GM12878 (cell line): ENCODE results near the gene NOVA2. TPM values are rescaled to one million over a fixed set of nuclear protein-coding genes. Genes with fewer than 3 reads are reported as not detected.

Experiments used
- ATAC-seq: fragments of 200-7000 bp; cut with Tn5 transposase; 3 replicates; pipeline ENCODE4 v1.9.1; 2020; ENCODE audit warnings: mild to moderate bottlenecking, moderate library complexity
- BruUV-seq: library from RNA; stranded (reverse); fragments of 400-500 nt; replicated peaks from 2 replicates; lab custom pipeline; 2021; lab: Mats Ljungman, UMichigan
- CTCF ChIA-PET: fragments of 300-600 bp; sonication (Branson Sonifier 250); formaldehyde crosslinking; extraction: SDS; loops from one replicate; lab custom pipeline; 2021; ENCODE audit warnings: inconsistent platforms; lab: Yijun Ruan, JAX
- POLR2A ChIA-PET: fragments of 350-600 bp; formaldehyde crosslinking; extraction: SDS; loops from one replicate; lab custom pipeline; 2021; ENCODE audit warnings: inconsistent platforms; lab: Charles Lee
- RAD21 ChIA-PET: fragments of 300-600 bp; sonication (Branson Sonifier 250); formaldehyde crosslinking; loops from one replicate; lab custom pipeline; 2023; ENCODE audit warnings: antibody characterized with exemption; ENCODE audit not compliant: unreplicated experiment; lab: Charles Lee
- SMC1A ChIA-PET: fragments of 300-600 bp; sonication (Branson Sonifier 250); formaldehyde crosslinking; loops from one replicate; lab custom pipeline; 2023; ENCODE audit not compliant: unreplicated experiment, uncharacterized antibody; lab: Charles Lee
- DNase-seq: peaks from one replicate; pipeline ENCODE4 v3.0.0-alpha.2; 2011; ENCODE audit warnings: low read depth, low spot score
- FAIRE-seq: peaks from 3 replicates; lab custom pipeline; 2011; peaks lifted over from hg19 to GRCh38; lab: Jason Lieb, UNC
- H2AFZ ChIP-seq: 2 replicates; pipeline ENCODE4 v1.6.0; 2011; ENCODE audit warnings: low read depth, low read length, control low read depth; ENCODE audit not compliant: control insufficient read depth
- H3K27ac ChIP-seq: 2 replicates; pipeline ENCODE4 v1.5.1; 2011; ENCODE audit warnings: control low read depth; ENCODE audit not compliant: control insufficient read depth, insufficient read depth
- H3K27me3 ChIP-seq, 2 experiments: replicated peaks in 1 of 2; 2 replicates each; pipeline versions ENCODE4 v1.6.0 to v1.6.1; 2011; ENCODE audit warnings: low read length in 1 of 2; ENCODE audit not compliant: control insufficient read depth in 2 of 2, insufficient read depth in 2 of 2
- H3K36me3 ChIP-seq, 2 experiments: 2 replicates each; pipeline ENCODE4 v1.5.1; 2011; ENCODE audit warnings: low read length in 1 of 2; ENCODE audit not compliant: control insufficient read depth in 2 of 2, insufficient read depth in 2 of 2
- H3K4me1 ChIP-seq: 2 replicates; pipeline ENCODE4 v1.6.1; 2011; ENCODE audit warnings: mild to moderate bottlenecking, low read length, moderate library complexity, mixed read lengths; ENCODE audit not compliant: control insufficient read depth, insufficient read depth
- H3K4me2 ChIP-seq: 2 replicates; pipeline ENCODE4 v1.6.0; 2011; ENCODE audit warnings: control low read depth; ENCODE audit not compliant: control insufficient read depth, insufficient read depth
- H3K4me3 ChIP-seq: fragments of 200-600 bp; sonication (generic); 2 replicates; pipeline ENCODE4 v1.5.1; 2016
- H3K79me2 ChIP-seq: 2 replicates; pipeline ENCODE4 v1.6.0; 2011; ENCODE audit warnings: low read length; ENCODE audit not compliant: control insufficient read depth, insufficient read depth
- H3K9ac ChIP-seq: 2 replicates; pipeline ENCODE4 v1.8.0; 2011; ENCODE audit warnings: low read length, control low read depth, mixed read lengths; ENCODE audit not compliant: control insufficient read depth, insufficient read depth
- H3K9me3 ChIP-seq: replicated peaks from 3 replicates; pipeline ENCODE4 v1.5.1; 2011; ENCODE audit warnings: mild to moderate bottlenecking, low read length; ENCODE audit not compliant: control insufficient read depth, insufficient read depth
- H4K20me1 ChIP-seq: 2 replicates; pipeline ENCODE4 v1.6.0; 2011; ENCODE audit not compliant: control insufficient read depth, insufficient read depth
- CTCF ChIP-seq, 3 experiments: IDR thresholded peaks in 2 of 3; conservative IDR thresholded peaks in 1 of 3; 2 replicates each; pipeline ENCODE4 v1.5.1; 2011; ENCODE audit warnings: low read depth in 3 of 3, low read length in 3 of 3, mild to moderate bottlenecking in 3 of 3, control low read depth in 2 of 3, moderate library complexity in 2 of 3, inconsistent platforms in 1 of 3, mixed read lengths in 1 of 3; ENCODE audit not compliant: control insufficient read depth in 2 of 3, insufficient read depth in 1 of 3; ENCODE audit errors: extremely low read depth in 1 of 3
- HCFC1 ChIP-seq: fragments of 150-350 bp; IDR thresholded peaks from 2 replicates; pipeline ENCODE4 v1.6.1; 2014; ENCODE audit warnings: low read length
- NBN ChIP-seq: fragments of 450-650 bp; IDR thresholded peaks from 2 replicates; pipeline ENCODE4 v1.6.1; 2016
- RAD21 ChIP-seq: IDR thresholded peaks from 2 replicates; pipeline ENCODE4 v1.6.1; 2011; ENCODE audit warnings: mild to moderate bottlenecking, low read depth, low read length, moderate library complexity; ENCODE audit not compliant: insufficient read depth
- RAD51 ChIP-seq: fragments of 450-650 bp; IDR thresholded peaks from 2 replicates; pipeline ENCODE4 v1.6.1; 2016; ENCODE audit warnings: moderate library complexity, mild to moderate bottlenecking, inconsistent platforms
- SMAD1 ChIP-seq: fragments of 450-650 bp; IDR thresholded peaks from 2 replicates; pipeline ENCODE4 v1.6.1; 2018; ENCODE audit warnings: mild to moderate bottlenecking, low read depth; ENCODE audit not compliant: partially characterized antibody
- SP1 ChIP-seq: IDR thresholded peaks from one replicate; pipeline ENCODE4 v1.6.1; 2011; ENCODE audit warnings: low read depth, low read length
- SUZ12 ChIP-seq: fragments of 200-600 bp; sonication (generic); IDR thresholded peaks from one replicate; pipeline ENCODE4 v1.6.1; 2018; ENCODE audit warnings: antibody characterized with exemption, mild to moderate bottlenecking; ENCODE audit not compliant: unreplicated experiment
- ZNF687 ChIP-seq: fragments of 450-650 bp; IDR thresholded peaks from 2 replicates; pipeline ENCODE4 v1.6.1; 2017; ENCODE audit warnings: mild to moderate bottlenecking, moderate library complexity
- WGBS: methylation state at CpG from one replicate; pipeline ENCODE4 v1.1.6; 2016; ENCODE audit warnings: low lambda C conversion rate; ENCODE audit not compliant: insufficient replicate concordance, insufficient coverage; ENCODE audit errors: missing lambda C conversion rate; 5-methylcytosine and 5-hydroxymethylcytosine counted together
- in situ Hi-C: fragments of 300-500 bp; cut with MboI; formaldehyde crosslinking; loops from 9 replicates; pipeline ENCODE4 v1.14.3; 2018; ENCODE audit warnings: mixed read lengths
- intact Hi-C: fragments of 100-400 bp; cut with micrococcal nuclease; formaldehyde crosslinking; loops from one replicate; pipeline ENCODE4 v1.14.2; 2022; ENCODE audit not compliant: unreplicated experiment
- polyA plus RNA-seq, 11 experiments: library from polyadenylated mRNA; depleted of rRNA in 4 of 11; unstranded in 6 of 11; stranded (reverse) in 5 of 11; fragments of >200 nt; fragmentation: Nextera tagmentation in 4 of 11; fragmentation: Illumina TruSeq in 1 of 11; extraction: Ambion mirVana in 4 of 11; extraction: Trizol in 1 of 11; gene quantifications; 1 replicate in 1 of 11; 2 replicates in 10 of 11; pipeline versions ENCODE4 v1.2.1 to v1.2.3, GENCODE V29; 2011 to 2016; ENCODE audit warnings: inconsistent platforms in 2 of 11, missing spikeins in 2 of 11, low read depth in 1 of 11
- total RNA-seq, 4 experiments: library from RNA; depleted of rRNA in 3 of 4; stranded (reverse); fragments of >200 nt in 3 of 4; fragmentation: Illumina TruSeq in 1 of 4; extraction: Trizol in 1 of 4; gene quantifications; 2 replicates each; pipeline versions ENCODE4 v1.2.1 to v1.2.3, GENCODE V29; 2013 to 2021

The NOVA2 gene
- total and polyA plus RNA-seq, 10 of the 15 experiments (the other 5 are each of a cell fraction or from before 2014, with no cell fraction given): under 0.01 to 0.44 (median 0.03) TPM; not detected in 4

DNA sequence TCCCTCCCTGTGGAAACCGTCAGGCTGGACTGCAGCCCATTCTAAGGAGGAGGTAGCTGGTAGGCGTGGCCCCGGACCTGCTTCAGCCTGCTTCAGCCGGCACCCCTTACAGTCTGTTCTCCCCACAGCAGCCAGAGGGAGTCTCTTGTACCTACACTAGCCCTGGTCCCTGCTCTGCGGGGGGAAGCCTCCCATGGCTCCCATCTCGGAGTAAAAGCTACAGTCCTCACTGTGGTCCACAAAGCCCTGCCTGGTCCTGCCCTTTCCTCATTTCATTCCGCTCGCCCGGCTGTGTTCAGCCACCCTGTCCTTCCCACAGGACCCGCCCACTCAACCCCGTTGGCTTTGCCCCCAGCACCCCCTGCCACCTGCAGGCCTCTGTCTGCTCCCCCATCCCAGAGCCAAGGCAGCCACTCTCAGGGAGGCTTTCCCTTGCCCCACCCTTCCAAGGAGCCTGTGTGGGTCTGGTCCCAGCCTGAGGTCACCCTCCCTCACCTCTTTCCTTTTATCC lies 47.9 kb upstream of the NOVA2 start:
- intact Hi-C loops: no loop called here
- in situ Hi-C loops: no loop called here
- ChIA-PET CTCF (interaction anchor here (0.9 to 1.4 kb wide), 2 partner anchors 10 to 12 kb away, joined by 3 read pairs; no protein-coding TSS in a partner anchor), RAD21 (no interaction called here), POLR2A (no interaction called here), SMC1A (no interaction called here)
- Histone ChIP-seq H3K27me3 (no peaks in the 10 kb centered on the region), H3K4me1 (no peaks in the 10 kb centered on the region), H3K9me3 (no peaks in the 10 kb centered on the region), H2AFZ (no peak overlapping the region), H3K79me2 (no peaks in the 10 kb centered on the region), H3K27ac (no peak overlapping the region), H3K9ac (no peak overlapping the region), H3K4me2 (no peak overlapping the region), H3K36me3 (no peaks in the 10 kb centered on the region; a peak in 1 of 4 replicates), H3K4me3 (no peak overlapping the region), H4K20me1 (no peaks in the 10 kb centered on the region)
- ATAC-seq: no peak
- no peak for TF ChIP-seq RAD21
- no peak for FAIRE-seq
- DNase-seq: no peak
- BruUV-seq: no TSS peak
- WGBS: 65% methylated on average over 9 of the region's 11 CpGs

DNA sequence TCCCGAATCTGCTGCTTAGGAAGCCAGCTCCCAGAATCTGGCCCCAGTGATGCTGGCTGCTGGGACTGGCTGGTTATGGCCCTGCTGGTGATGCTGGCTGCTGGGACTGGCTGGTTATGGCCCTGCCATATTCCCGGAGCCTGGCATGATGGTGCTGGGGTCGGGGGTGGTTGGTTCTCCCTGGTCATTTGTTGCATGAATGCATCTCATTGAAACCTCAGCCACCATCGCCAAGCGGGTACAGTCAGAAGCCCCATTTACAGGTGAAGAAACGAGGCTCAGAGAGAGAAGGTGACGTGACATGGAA lies 47.1 kb upstream of the NOVA2 start:
- no peak overlapping the region for H3K4me2 ChIP-seq
- intact Hi-C loops (no loop called here), in situ Hi-C loops (no loop called here)
- ChIA-PET RAD21 (no interaction called here), POLR2A (no interaction called here), SMC1A (no interaction called here), CTCF (interaction anchor here (0.9 to 1.4 kb wide), 2 partner anchors 9 to 11 kb away, joined by 3 read pairs; no protein-coding TSS in a partner anchor)
- no peaks in the 10 kb centered on the region for H3K27me3 ChIP-seq
- H2AFZ ChIP-seq: no peak overlapping the region
- no peak for ATAC-seq
- H3K4me1 ChIP-seq: peaks cover 5% of the 10 kb centered on the region
- TF ChIP-seq RAD51 (no peak), HCFC1 (no peak), CTCF (IDR thresholded peaks at IDR 0.05 in 2 of 3, conservative IDR thresholded peaks at IDR 0.05 in 1 of 3; ENCODE audit: control insufficient read depth in 2 of 3, extremely low read depth in 1 of 3, insufficient read depth in 1 of 3, low read depth in 3 of 3, low read length in 3 of 3) (no peak), ZNF687 (no peak), NBN (no peak), SP1 (no peak), SUZ12 (no peak), SMAD1 (no peak)
- WGBS: 80% methylated on average over 7 of the region's 7 CpGs
- no peak for FAIRE-seq
- no peak overlapping the region for H3K27ac ChIP-seq
- DNase-seq: no peak
- H4K20me1 ChIP-seq: no peaks in the 10 kb centered on the region
- H3K9ac ChIP-seq: no peak overlapping the region
- no TSS peak for BruUV-seq
- H3K36me3 ChIP-seq: no peaks in the 10 kb centered on the region; a peak in 1 of 4 replicates
- no peaks in the 10 kb centered on the region for H3K9me3 ChIP-seq
- no peaks in the 10 kb centered on the region for H3K79me2 ChIP-seq
- H3K4me3 ChIP-seq: no peak overlapping the region
